ENCODE data around the gene ZNFX1. TPM values are rescaled to one million over a fixed set of nuclear protein-coding genes. Genes with fewer than 3 reads are reported as not detected.

ZNFX1 gene
- total RNA-seq, 2 donors from 2014 or later, result 7.3 to 17.4 TPM

- Histone ChIP-seq H3K9me3 (no peaks in the 10 kb centered on the region), H3K27ac (no peak overlapping the region), H3K36me3 (replicated peaks in 1 of 2; ENCODE audit: insufficient read depth in 1 of 2, low read depth in 2 of 2) (peaks cover 5% of the 10 kb centered on the region in 2 donors), H3K4me3 (no peak overlapping the region), H3K27me3 (no peaks in the 10 kb centered on the region), H3K4me1 (peaks cover 40% of the 10 kb centered on the region)
- ATAC-seq (no peak), DNase-seq (no peak)
- 56% methylated on average over 1 of the region's 1 CpG for WGBS, 2 donors
- no peak for TF ChIP-seq POLR2A (IDR thresholded peaks at IDR 0.05)
- no peak for TF ChIP-seq CTCF (IDR thresholded peaks at IDR 0.05)
- intact Hi-C loops (cut with DNase I), result no loop called here
Measured at GRCh38 chr20:49272654-49273053, 5.2 kb downstream of the ZNFX1 start.

- DNase-seq (no peak), ATAC-seq (no peak)
- Histone ChIP-seq H3K9me3 (no peaks in the 10 kb centered on the region), H3K27me3 (no peaks in the 10 kb centered on the region), H3K4me3 (no peak overlapping the region), H3K27ac (no peak overlapping the region), H3K36me3 (replicated peaks in 1 of 2; ENCODE audit: insufficient read depth in 1 of 2, low read depth in 2 of 2) (peaks cover 5% of the 10 kb centered on the region in 2 donors), H3K4me1 (peaks cover 29% of the 10 kb centered on the region)
- intact Hi-C loops (cut with DNase I), result no loop called here
- 93 to 99% methylated on average over 5 of the region's 5 CpGs for WGBS, 2 donors
- no peak for TF ChIP-seq POLR2A (IDR thresholded peaks at IDR 0.05)
- TF ChIP-seq CTCF (IDR thresholded peaks at IDR 0.05), result no peak
Measured at GRCh38 chr20:49270736-49271135, 7.1 kb downstream of the ZNFX1 start.

GRCh38 chr20:49270177-49270576 lies 7.7 kb downstream of the ZNFX1 start:
- H3K4me3 ChIP-seq, result no peak overlapping the region
- DNase-seq (no peak), ATAC-seq (no peak)
- H3K9me3 ChIP-seq, result no peaks in the 10 kb centered on the region
- peaks cover 25% of the 10 kb centered on the region for H3K4me1 ChIP-seq
- TF ChIP-seq CTCF (IDR thresholded peaks at IDR 0.05), result no peak
- TF ChIP-seq POLR2A (IDR thresholded peaks at IDR 0.05), result no peak
- H3K36me3 ChIP-seq (replicated peaks in 1 of 2; ENCODE audit: insufficient read depth in 1 of 2, low read depth in 2 of 2), result peaks cover 5% of the 10 kb centered on the region in 2 donors
- WGBS, 2 donors, result 73 to 79% methylated on average over 7 of the region's 7 CpGs
- H3K27ac ChIP-seq, result no peak overlapping the region
- no peaks in the 10 kb centered on the region for H3K27me3 ChIP-seq
- intact Hi-C loops (cut with DNase I), result no loop called here

- Histone ChIP-seq H3K4me3 (no peak overlapping the region), H3K4me1 (peaks cover 25% of the 10 kb centered on the region), H3K36me3 (replicated peaks in 1 of 2; ENCODE audit: insufficient read depth in 1 of 2, low read depth in 2 of 2) (peaks cover 5 to 11% of the 10 kb centered on the region in 2 donors), H3K27ac (no peak overlapping the region), H3K27me3 (no peaks in the 10 kb centered on the region), H3K9me3 (no peaks in the 10 kb centered on the region)
- no peak for DNase-seq
- no peak for TF ChIP-seq CTCF (IDR thresholded peaks at IDR 0.05)
- no peak for TF ChIP-seq POLR2A (IDR thresholded peaks at IDR 0.05)
- ATAC-seq, result no peak
- intact Hi-C loops (cut with DNase I), result no loop called here
- 89 to 100% methylated on average over 1 of the region's 1 CpG for WGBS, 2 donors
Measured at GRCh38 chr20:49268600-49269365, 9.1 kb downstream of the ZNFX1 start.

- Histone ChIP-seq H3K9me3 (no peaks in the 10 kb centered on the region), H3K27ac (no peak overlapping the region), H3K36me3 (replicated peaks in 1 of 2; ENCODE audit: insufficient read depth in 1 of 2, low read depth in 2 of 2) (peaks cover 5 to 18% of the 10 kb centered on the region in 2 donors), H3K4me3 (no peak overlapping the region), H3K4me1 (peaks cover 25% of the 10 kb centered on the region), H3K27me3 (no peaks in the 10 kb centered on the region)
- ATAC-seq, result no peak
- TF ChIP-seq CTCF (IDR thresholded peaks at IDR 0.05) (no peak), POLR2A (IDR thresholded peaks at IDR 0.05) (no peak)
- DNase-seq, result no peak
- 64 to 78% methylated on average over 4 of the region's 4 CpGs for WGBS, 2 donors
- intact Hi-C loops (cut with DNase I), result no loop called here
Measured at GRCh38 chr20:49267327-49267726, 10.5 kb downstream of the ZNFX1 start.

Data from body of pancreas (tissue), 4 donors.